ENCODE data around the gene SYTL3.
"Not testable (repeated sequence)": the region's sequence is repeated elsewhere in the genome, so short reads cannot be mapped to it uniquely, and the experiment has no call there.

Gene SYTL3

DNA sequence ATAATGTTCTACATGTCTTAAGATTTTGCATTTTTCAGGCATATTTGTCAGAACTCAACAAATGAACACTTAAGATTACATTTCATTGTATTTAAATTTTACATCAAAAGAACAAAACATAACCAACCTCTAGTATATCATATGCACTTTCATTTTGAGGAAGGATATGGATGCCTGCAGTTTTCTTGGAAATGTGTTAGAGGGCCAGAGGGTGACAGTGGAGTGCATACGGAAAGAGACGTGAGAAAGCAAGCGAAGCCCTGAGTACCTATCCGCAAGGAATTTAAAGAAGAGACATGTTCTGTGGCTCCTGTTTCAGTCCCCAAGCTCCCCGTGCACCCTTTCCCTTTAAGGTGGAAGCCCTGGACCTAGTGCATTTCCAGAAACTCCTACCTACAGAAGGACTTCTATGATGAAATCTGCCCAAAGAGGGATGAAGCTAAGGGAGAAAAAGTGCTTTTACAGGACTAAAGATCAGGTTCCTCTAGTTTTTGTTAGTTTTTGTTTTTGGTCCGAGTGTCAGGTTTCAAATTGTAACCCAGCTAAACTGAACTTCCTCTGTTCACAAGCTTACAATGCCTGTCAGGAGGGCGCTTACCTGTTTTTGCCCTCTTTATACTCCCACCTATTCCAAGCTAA is 130.5 kb downstream of the SYTL3 start:
- DNase-seq = no peak

DNA sequence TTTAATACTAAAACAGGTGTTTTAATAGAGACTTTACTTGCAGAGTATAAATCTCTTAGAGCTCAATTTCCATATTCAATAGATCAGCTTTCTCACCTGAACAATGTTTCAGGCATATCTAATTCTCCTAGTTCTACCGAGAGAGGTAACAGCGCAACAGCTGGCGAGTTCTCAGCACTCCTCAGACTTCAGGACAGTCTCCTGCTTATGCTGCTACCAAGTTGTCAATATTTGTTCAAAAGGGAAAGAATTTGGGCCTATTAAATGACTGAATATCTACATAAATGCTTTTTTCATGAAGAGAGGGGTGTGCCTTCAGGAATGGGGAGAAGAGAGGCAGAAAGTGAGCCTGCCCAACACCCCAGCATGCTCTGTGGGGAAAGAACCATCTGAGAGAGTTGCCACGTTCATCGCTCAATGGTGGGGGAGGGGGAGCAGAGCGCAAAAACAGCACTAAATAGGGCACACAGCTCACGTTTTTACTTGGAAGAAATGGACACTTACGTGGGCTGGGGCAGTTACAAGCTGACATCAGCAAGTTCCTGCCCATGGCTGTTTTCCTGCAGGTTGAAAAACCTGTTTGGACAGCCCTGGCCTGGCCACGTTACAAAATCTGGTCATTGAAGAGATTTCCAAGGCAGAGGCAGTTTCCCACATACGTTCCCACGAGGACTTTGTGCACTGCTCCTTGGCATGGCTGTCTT is 131.3 kb downstream of the SYTL3 start:
- DNase-seq = no peak

DNA sequence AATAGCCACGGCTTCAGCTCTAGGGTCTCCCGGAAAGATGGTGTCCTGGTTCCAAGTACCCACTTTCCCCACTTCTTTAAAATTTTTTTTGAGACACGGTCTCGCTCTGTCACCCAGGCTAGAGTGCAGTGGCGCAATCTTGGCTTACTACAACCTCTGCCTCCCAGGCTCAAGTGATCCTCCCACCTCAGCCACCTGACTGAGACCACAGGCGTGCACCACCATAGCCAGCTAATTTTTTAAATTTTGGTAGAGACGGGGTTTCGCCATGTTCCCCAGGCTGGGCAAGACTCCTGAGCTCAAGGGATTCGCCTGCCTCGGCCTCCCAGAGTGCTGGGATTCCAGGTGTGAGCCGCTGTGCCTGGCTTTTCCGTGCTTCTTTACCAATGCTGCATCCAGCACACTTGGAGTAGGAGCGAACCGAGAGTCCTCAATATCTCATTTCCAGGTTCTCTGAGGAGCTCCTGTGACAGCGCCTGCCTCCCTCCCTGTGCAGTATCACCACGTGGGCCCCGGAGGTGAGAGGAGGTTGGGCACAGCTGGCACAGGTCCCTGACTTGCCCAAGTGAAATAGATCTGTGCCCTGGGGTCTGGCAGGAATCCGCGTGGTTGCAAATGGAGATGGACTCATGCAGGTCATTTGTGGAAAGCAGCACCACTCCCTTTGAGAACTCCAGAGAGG is 132.0 kb downstream of the SYTL3 start:
- no peak for DNase-seq

DNA sequence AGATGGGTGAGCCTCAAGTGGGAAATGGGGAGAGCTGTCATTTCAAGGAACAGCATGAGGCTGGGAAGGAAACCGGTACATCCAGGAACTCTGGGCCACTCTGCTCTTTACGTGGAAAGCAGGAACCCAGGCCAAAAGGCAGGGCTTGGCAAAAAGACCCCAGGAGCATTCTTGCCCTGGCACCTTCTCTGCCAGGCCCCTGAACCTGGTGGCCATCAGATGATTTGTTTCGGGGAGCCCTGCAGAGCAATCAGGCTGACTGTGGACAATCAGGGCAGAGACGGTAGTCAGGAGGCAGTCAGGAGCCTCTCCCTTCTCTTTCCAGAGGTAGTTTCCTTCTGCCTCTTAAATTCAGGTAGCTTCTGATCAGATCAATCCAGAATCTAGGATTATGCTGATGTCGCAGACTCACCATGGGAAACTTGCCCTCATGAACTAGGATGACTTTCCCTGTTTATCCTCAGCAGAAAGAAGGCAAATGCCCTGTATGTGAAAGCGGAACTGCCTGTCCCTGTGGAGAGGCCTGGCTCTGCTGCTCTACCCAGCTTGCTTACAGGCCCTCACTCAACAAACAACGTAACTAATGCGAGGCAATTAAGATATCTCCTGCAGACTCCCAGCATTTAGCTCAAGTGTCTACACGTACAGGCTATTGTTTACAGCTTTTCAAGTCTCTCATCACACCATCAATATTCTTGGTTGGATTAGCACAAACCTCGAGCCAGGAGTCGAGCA is 132.7 kb downstream of the SYTL3 start:
- DNase-seq = no peak

DNA sequence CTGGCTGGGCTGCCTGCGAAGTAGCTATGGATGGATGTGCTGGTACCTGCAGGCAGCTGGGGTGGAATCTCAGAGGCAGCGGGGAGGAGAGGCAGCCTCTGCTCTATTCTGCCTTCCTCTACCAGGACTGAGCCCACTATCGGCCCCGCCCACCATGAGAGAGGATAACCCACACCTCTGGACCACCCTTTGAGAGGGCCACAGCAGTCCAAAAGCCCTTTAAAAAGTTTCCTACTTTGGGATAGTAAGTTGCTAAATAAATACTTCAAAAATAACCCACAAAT is 133.3 kb downstream of the SYTL3 start:
- no peak for DNase-seq

DNA sequence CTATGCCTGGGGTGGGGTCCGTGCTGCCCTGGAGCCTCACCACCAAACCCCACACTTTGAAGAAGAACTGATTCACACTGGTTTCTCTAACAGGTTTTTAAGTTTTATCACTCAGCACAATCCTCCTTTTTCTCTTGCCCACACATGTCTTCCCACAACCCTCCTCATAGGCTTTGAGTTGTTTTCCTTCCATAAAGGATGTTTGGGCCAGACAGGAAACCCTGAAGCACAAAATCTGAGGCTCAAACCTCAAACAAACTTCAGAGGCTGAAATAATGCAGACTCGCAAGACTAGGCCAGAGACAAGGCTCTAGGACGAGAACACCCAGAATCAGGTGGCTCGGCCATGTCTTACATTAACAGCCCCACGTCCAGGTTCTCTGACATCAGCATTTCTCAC is 134.0 kb downstream of the SYTL3 start:
- no peak for DNase-seq

DNA sequence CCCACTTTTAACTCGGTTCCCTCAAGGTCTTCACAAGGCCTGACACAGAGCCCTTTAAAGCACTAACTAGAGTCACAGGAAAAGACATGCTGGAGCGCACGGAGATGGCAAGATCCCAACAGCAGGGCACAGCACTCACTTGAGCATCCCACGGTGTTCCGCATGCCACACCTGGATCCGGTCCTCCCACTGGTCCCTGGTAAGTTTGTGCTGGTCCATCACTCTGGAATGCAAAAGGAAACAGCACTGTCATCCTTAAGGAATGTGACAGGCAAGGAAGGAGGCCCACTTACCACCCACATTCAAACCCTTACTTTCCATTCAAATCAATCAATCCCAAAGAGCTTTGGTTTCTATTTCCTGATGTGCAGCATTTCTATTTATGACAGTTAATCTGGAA is 134.7 kb downstream of the SYTL3 start:
- no peak for DNase-seq

DNA sequence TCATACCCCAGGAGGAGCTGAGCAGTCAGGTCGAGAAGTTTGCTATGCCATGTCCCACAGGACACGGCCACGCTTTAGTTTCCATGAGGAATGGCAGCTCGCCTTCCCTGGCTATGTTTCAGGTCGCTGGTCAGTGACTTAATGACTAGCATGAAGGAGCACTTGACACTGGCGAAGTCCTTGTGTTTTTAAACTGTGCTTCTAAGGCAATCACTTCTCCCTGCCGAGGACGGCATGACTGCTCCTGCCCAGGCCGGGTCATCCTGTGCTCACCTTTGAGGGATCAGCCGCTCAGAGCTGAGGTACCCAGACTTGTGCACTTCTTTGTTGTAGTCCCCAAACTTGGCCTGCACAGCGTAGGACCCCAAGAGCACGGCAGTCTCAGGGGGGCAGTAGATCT is 135.2 kb downstream of the SYTL3 start:
- no peak for DNase-seq

DNA sequence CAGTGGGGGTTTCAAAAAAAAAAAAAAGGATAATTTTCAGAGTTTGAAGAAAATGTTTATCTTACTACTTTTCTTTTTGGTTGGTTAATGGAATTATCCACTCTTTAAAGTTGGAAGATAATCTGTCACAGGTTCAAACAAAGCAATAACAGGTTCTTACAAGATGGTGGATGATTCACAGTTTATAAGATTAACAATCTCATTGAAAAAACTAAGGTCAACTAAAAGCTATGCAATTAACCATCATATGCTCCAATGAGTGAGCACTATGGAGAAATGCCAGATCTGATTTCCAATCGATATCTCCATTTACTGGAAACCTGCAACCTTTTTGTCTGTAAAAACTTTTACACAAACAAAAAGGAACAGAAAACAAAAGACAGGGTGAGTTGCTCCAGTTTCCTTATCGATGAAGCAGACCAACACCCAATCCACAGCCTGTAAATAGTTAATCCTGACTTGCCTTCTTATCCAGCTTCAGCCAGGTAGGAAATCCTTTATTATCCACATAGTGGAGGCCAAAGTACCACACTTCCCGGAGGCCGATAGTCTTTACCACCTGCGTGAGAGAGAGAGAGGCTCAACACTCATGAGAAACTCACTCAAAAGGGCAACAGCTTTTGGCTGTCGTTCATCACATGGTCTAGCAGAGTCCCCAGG is 136.9 kb downstream of the SYTL3 start:
- no peak for DNase-seq

DNA sequence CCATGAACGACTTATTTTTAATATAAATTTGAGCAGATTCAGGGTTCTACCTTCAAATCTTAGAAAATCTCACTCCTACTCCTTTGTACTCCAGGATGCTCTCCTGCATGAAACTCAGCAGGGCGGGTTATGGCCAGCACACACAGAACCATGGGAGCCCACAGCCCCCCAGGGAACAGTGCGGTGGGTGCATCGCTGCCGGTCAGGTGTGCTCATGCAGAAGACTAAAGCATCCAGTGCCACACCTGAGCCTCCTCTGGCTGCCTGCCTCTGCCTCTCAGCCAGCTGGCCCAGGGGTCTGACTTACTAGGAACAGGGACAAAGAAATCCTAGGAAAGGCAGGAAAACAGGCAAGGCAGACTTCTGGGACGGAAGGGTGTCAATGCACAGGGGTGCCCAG is 137.5 kb downstream of the SYTL3 start:
- DNase-seq = no peak

DNA sequence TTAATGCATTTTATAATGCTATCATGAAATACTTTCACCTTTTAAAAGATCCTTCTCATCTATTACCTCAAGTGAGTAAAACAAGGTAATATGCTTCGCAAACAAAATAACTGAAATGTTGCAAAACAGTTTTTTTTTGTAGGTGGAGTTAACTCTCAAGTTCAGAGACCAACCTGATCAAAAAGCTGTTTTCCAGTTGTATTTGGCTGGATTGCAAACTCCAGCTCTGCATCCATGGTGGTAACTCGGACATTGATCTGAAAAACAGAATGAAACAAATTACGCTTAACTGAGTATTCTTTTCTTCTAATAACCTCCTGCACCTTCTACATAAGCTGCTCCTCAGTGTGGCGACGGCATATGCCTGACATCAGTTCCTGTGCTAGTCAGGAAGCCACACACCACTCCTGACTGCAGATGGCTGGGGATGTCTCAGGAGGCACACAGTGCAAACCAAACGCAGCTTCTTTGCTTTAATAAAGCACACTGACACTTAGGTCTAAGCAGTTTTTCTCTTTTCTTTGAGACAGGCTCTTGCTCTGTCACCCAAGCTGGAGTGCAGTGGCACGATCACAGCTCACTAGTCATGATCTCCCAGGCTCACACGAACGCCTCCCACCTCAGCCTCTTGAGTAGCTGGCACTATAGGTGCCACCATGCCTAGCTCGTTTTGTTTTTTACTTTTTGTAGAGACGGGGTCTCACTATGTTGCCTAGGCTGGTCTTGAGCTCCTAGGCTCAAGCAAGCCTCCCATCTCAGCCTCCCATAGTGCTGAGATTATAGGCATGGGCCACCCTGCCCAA is 139.5 kb downstream of the SYTL3 start:
- DNase-seq = no peak

DNA sequence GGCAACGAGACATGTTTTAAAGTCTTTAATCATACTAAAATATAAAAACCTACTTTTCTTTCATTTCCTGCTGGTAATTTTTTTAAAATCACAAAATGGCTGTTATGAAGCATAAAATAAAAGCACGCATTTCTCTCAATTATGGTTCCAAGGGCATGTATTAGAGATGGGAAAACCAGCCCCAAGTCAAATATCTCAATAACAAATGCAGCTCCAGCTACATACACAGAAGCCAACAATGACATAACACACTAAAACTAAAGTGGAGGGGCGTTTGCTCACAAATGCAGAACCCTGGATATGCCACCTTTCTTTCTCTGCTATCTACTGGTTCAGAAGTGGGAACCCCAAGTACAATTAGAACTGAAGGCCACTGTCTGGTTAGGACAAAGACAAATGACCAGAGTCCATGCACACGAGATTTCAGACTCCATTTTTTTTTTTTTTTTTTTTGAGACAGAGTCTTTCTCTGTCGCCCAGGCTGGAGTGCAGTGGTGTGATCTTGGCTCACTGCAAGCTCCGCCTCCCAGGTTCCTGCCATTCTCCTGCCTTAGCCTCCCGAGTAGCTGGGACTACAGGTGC is 141.5 kb downstream of the SYTL3 start:
- no peak for DNase-seq

DNA sequence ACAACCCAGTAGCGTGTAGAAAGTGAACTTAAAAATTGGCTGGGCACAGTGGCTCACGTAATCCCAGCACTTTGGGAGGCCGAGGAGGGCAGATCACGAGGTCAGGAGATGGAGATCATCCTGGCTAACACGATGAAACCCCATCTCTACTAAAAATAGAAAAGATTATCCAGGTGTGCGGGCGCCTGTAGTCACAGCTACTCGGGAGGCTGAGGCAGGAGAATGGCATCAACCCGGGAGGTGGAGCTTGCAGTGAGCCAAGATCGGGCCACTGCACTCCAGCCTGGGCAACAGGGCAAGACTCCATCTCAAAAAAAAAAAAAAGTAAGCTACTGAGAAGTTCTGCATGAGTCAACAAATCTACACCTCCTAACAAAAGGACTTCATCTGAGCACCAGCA is 142.7 kb downstream of the SYTL3 start:
- not testable (repeated sequence) for DNase-seq

DNA sequence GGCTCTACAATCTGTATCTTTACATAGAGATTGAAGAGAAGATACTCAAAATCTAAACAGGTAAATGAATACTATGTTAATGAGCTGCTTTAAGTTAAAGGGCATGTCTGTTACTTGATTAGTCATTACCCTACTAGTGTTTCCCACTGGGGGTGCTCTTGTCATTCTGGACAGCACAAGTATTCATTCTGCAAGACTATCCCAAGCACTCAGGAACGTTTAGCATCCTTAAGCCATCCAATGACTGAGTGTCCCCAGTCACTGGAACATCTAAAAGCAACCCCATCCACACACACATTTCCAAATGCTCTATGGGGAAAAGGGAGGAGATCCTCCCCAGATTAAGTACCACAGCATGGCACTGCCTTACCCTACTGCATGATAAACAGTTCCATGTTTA is 143.6 kb downstream of the SYTL3 start:
- no peak for DNase-seq

DNA sequence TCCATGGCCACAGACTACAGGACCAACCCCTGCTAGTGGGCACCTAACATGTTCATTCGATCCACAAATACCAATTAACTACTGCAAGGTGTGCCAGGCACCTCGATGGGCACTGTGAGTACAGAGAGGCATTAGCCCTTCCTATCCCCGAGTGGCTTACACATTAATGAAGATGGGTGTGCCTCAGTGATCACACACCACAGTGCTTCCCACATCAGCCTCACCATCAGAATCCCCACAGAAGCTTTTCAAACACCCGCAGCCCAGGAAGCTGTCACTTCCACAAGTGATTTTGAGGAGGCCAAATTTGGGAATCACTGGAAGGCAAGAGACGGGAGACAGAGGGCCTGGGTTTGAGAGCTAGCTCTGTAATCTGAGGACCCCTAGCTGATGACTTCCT is 145.7 kb downstream of the SYTL3 start:
- no peak for DNase-seq

DNA sequence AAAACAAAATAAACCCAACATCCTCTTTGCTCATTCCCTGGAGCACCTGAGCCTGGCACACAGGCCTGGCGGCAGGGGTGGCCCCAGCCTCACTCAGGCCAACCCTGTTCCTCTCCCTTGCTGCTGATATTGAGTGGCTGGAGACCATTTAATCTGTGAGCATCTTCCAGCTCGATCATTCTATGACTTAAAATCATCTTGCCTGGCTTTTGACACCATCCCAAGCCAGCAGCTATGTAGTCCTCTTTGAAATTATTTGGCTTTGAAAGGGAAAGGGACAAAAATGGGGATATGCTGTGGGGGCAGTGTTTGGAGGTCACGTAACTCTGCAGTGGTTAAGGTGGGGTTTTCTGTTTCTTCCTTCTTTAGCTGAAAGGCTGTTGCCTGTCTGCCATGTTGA is 146.5 kb downstream of the SYTL3 start:
- no peak for DNase-seq

DNA sequence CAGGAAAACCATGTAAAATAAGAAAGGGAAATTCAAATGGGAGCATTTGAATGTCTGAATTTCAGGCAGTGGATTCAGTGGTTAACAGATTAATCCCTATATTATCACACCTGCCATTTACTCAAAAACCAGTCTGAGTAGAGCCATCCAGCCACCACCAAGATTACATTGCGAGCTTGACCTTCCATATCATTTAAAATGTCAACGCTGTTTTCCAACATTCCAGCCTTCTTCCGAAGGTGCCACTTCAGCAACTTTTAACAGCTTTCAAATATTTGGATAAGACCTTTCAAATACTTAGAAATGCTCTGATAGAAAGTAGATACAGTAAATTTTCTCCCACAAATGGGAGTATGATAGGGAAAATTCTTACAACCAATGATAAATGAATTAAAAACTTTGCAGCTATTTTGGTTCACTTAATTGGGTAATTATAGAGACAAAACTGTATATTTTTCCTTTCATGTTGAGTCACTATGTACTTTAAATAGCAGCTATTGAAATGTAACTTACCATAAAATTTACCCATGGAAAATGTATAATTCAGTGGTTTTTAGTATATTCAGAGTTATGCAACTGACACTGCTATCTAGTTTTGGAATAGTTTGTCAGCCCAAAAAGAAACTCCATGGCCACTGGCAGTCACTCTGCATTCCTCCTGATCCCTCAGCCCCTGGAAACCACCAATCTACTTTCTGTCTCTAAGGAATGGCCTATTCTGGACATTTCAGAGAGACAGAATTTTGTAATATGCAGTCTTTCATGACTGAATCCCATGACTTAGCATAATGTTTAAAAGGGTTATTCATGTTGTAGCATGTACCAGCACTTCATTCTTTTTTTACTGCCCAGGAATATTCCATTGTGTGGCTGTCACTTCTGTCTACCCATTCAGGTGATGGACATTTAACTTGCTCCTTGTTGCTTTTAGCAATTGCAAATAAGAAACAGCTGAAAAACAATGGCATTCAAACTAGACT is 147.8 kb downstream of the SYTL3 start:
- DNase-seq = no peak

DNA sequence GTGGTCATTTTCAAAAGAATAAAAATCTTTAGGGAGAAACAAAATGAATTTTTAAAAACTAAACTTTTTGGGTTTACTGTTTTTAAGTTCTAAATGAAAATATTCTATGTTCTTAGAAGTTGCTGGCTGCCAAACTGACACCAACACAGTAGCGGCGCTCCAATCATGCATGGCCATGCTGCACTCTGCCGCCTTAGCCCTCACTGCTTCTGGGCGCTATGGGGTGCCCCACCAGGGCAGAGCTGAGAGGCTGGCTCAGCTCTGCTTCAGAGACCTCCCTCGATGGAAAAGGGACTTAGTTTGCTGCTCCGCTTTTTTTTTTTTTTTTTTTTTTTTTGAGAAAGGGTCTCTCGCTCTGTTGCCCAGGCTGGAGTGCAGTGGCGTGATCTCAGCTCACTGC is 148.5 kb downstream of the SYTL3 start:
- DNase-seq = no peak

DNA sequence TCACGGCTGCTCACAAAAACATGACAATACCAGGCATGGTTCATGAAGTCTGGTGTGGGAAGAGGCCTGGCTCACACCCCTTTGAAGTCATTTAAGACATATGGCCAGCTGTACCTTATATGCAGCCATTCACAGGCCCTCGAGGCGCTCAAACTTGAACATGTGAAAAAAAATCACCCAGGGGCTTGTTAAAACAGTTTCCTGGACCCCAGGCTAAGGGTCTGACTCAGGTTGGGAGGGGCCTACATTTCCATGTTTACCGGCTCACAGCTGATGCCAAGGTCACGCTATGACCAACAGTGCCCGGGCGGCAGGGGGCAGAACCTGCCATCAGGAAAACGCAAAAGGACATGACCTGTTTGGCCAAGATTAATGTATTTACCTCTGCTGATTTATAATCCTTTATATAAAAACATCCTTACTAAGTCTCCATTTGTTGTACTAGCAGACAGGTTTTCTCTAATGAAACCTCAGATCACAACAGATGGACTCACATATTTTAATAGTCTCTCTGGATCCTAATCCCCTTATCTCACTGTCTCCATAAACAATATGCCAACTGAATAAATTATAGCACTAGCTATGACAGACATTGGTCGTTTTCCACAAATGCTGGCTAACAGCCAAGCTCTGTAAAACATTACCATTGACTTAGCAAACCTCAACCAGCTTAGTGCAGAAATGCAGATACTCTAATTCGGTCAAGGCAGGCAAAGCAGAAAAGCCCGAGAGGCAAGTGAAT is 149.4 kb downstream of the SYTL3 start:
- no peak for DNase-seq

DNA sequence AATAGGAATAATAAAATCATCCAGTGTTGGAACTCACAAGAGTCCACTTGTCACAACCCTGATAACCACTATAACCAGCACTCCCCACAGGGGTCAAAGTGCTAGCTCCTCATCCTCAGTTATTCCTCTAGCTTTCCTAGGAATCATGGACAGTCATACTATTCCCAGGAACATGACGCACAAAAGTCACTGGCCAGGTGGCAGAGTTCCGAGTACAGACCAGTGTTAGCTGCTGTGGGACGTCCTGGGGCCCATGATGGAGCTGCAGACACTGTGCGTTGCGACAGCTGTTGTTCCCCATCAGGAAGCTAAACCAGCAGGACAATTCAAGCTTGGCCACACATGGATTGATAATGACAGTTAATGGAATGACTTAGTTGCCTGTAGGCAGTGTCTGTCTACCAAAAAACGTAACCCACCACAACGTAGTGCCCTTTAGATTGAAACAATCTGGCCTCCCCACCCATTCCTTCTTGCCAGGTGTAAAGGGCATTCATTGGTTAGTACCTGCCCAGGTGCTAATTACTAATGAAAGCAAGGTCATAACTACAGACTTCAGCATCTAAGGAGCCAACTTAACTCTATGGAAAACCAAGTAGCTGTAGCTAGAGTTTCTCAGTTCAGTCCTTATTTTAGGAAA is 151.9 kb downstream of the SYTL3 start:
- DNase-seq = no peak

Data from KG1 (cell line).